Heart right ventricle (tissue), 16 donors: Measurements from ENCODE around the gene TPD52L1. TPM values are rescaled to one million over a fixed set of nuclear protein-coding genes. Genes with fewer than 3 reads are reported as not detected.
A peak's percentile ranks its signal among the peaks of the same experiment; 100 is the strongest.

ENCODE experiments used
- ATAC-seq, 8 donors: fragments of 200-7000 bp; cut with Tn5 transposase; one replicate each; pipeline ENCODE4 v1.9.1; 2020; ENCODE audit warnings: mild to moderate bottlenecking in 8 of 8, moderate library complexity in 8 of 8, moderate number of reproducible peaks in 1 of 8
- DNase-seq, 2 donors: peaks; one replicate each; pipeline ENCODE4 v3.0.0-alpha.2; 2020
- H3K27ac ChIP-seq, 10 donors: fragments of 200-600 bp; sonication (generic) in 2 of 10; one replicate each; pipeline versions ENCODE4 v1.5.0 to v1.8.0; 2020 to 2022; ENCODE audit warnings: mild to moderate bottlenecking in 3 of 10
- H3K27me3 ChIP-seq, 7 donors: fragments of 200-600 bp; one replicate each; pipeline ENCODE4 v1.8.0; 2021 to 2022; ENCODE audit warnings: mild to moderate bottlenecking in 2 of 7
- H3K36me3 ChIP-seq, 9 donors: fragments of 200-600 bp; sonication (generic) in 1 of 9; one replicate each; pipeline versions ENCODE4 v1.5.0 to v1.8.0; 2020 to 2022; ENCODE audit warnings: mild to moderate bottlenecking in 2 of 9
- H3K4me1 ChIP-seq, 9 donors: fragments of 200-600 bp; sonication (generic) in 1 of 9; one replicate each; pipeline versions ENCODE4 v1.5.0 to v1.8.0; 2020 to 2022; ENCODE audit warnings: mild to moderate bottlenecking in 4 of 9
- H3K4me3 ChIP-seq, 10 donors: fragments of 200-600 bp; sonication (generic) in 2 of 10; one replicate each; pipeline versions ENCODE4 v1.5.0 to v1.8.0; 2020 to 2022; ENCODE audit warnings: mild to moderate bottlenecking in 7 of 10, moderate library complexity in 2 of 10
- H3K9me3 ChIP-seq, 11 donors: fragments of 200-600 bp in 10 of 11; sonication (generic) in 2 of 11; one replicate each; pipeline versions ENCODE4 v1.5.0 to v1.8.0; 2013 to 2022; ENCODE audit warnings: mild to moderate bottlenecking in 2 of 11, control low read depth in 1 of 11, moderate library complexity in 1 of 11
- WGBS, 2 donors: extraction: QIAGEN DNeasy Blood & Tissue Kit; methylation state at CpG; one replicate each; pipeline ENCODE4 v1.1.7; 2013; ENCODE audit warnings: inconsistent platforms in 1 of 2; 5-methylcytosine and 5-hydroxymethylcytosine counted together
- intact Hi-C, 10 donors: fragments of 100-400 bp; cut with DNase I; formaldehyde crosslinking; loops; one replicate each; pipeline versions ENCODE4 v1.11.1 to v1.14.2; 2022
- polyA plus RNA-seq, 2 donors: library from polyadenylated mRNA; stranded (reverse); fragments of 200-250 nt; gene quantifications; one replicate each; pipeline ENCODE4 v1.2.3, GENCODE V29; 2013
- total RNA-seq, 10 donors: library from RNA; stranded (reverse); fragmentation: NEBNext Ultra II Directional in 3 of 10; extraction: Animal tissue kit (Norgen Biotek cat#: 25700) in 3 of 10; gene quantifications; one replicate each; pipeline versions ENCODE4 v1.2.1 to v1.2.4, GENCODE V29; 2021 to 2023
- TF ChIP-seq, protein P1 (sequence below), 9 donors: fragments of 200-600 bp; sonication (generic) in 2 of 9; IDR thresholded peaks; one replicate each; pipeline versions ENCODE4 v1.5.0 to v1.8.0; 2021 to 2022; ENCODE audit warnings: antibody characterized with exemption in 9 of 9, mild to moderate bottlenecking in 5 of 9, moderate library complexity in 1 of 9
- donor health status: Arrhythmogenic right ventricular cardiomyopathy.
- donor health status: ischemic (EF 13 %, LVEDD 7.1; RV severe dilation, severe dysfunction).
- donor health status: healthy with polysubstance abuse.
- donor health status: DM: no; HTN: yes; CAD: no.
- donor health status: DM: no; HTN: no; CAD: no.
- donor health status: ischemic (EF 25% LVEDD 6.9; RV normal size, moderate dysfunction).
- donor health status: ischemic (EF 25% LVEDD 5.7; RV mildly dilated, moderate dysfunction).
- donor health status: healthy.
- donor health status: DM: yes; HTN: yes; CAD: no.
- donor health status: Ischemic cardiomyopathy.
- donor health status: ischemic (EF 35%, LVEDD 5.7; RV mildly dilated, moderate dysfunction).
- donor health status: nonischemic (EF 11% LVEDD 7.7; RV severe dilation, severe dysfunction).
- donor health status: DM: yes; HTN: yes; CAD: no.
- donor health status: PGD.
- donor health status: ischemic (EF 29% LVEDD 5.4; RV normal size, mild dysfunction).
- donor health status: nonischemic (EF 23%, LVEDD 6.1; RV moderate dilation, normal function).

Gene TPD52L1
- total and polyA plus RNA-seq, 12 donors, result 21.2 to 97.8 (median 54.1) TPM

- Histone ChIP-seq H3K4me1 (no peaks in the 10 kb centered on the region), H3K4me3 (no peak overlapping the region), H3K9me3 (peaks cover 0 to 34% (median 22%) of the 10 kb centered on the region in 11 donors), H3K27ac (no peak overlapping the region), H3K36me3 (no peaks in the 10 kb centered on the region), H3K27me3 (no peaks in the 10 kb centered on the region)
- WGBS, 2 donors, result 0% methylated on average over 1 of the region's 1 CpG
- DNase-seq (peak in 1 of 2 donors; percentile 53), ATAC-seq (no peak)
- intact Hi-C loops, result loop anchor here in 7 of 10 donors (1.0 to 5.0 kb wide), 6 partner anchors 151 to 244 kb away; partner anchors contain the start of gene RNF217 (in 1 of the 7)
- TF ChIP-seq, protein P1, sequence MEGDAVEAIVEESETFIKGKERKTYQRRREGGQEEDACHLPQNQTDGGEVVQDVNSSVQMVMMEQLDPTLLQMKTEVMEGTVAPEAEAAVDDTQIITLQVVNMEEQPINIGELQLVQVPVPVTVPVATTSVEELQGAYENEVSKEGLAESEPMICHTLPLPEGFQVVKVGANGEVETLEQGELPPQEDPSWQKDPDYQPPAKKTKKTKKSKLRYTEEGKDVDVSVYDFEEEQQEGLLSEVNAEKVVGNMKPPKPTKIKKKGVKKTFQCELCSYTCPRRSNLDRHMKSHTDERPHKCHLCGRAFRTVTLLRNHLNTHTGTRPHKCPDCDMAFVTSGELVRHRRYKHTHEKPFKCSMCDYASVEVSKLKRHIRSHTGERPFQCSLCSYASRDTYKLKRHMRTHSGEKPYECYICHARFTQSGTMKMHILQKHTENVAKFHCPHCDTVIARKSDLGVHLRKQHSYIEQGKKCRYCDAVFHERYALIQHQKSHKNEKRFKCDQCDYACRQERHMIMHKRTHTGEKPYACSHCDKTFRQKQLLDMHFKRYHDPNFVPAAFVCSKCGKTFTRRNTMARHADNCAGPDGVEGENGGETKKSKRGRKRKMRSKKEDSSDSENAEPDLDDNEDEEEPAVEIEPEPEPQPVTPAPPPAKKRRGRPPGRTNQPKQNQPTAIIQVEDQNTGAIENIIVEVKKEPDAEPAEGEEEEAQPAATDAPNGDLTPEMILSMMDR (IDR thresholded peaks at IDR 0.05), result peak; percentile 77 to 97 (median 89)
Measured at GRCh38 chr6:125114248-125114858, 39.2 kb upstream of the TPD52L1 start.

- Histone ChIP-seq H3K27me3 (no peaks in the 10 kb centered on the region), H3K36me3 (no peaks in the 10 kb centered on the region), H3K4me3 (no peak overlapping the region), H3K4me1 (no peaks in the 10 kb centered on the region), H3K9me3 (peaks cover 0 to 15% (median 9%) of the 10 kb centered on the region in 11 donors), H3K27ac (no peak overlapping the region)
- intact Hi-C loops, result loop anchor here in 2 of 10 donors (2.0 kb wide), 2 partner anchors 243 to 245 kb away; no protein-coding TSS in a partner anchor
- ATAC-seq, result no peak
- TF ChIP-seq, protein P1 (IDR thresholded peaks at IDR 0.05), result no peak
- no peak for DNase-seq
- 90 to 92% methylated on average over 1 of the region's 1 CpG for WGBS, 2 donors
Measured at GRCh38 chr6:125116170-125116569, 37.4 kb upstream of the TPD52L1 start.

GRCh38 chr6:125116710-125117109 lies 36.9 kb upstream of the TPD52L1 start:
- H3K4me1 ChIP-seq, result no peaks in the 10 kb centered on the region
- no peaks in the 10 kb centered on the region for H3K36me3 ChIP-seq
- intact Hi-C loops, result loop anchor here in 2 of 10 donors (2.0 kb wide), 2 partner anchors 244 to 246 kb away; no protein-coding TSS in a partner anchor
- no peak overlapping the region for H3K4me3 ChIP-seq
- ATAC-seq (no peak), DNase-seq (no peak)
- 91 to 94% methylated on average over 4 of the region's 4 CpGs for WGBS, 2 donors
- H3K27ac ChIP-seq, result no peak overlapping the region
- H3K27me3 ChIP-seq, result no peaks in the 10 kb centered on the region
- TF ChIP-seq, protein P1 (IDR thresholded peaks at IDR 0.05), result no peak
- peaks cover 0 to 10% (median 4%) of the 10 kb centered on the region in 11 donors for H3K9me3 ChIP-seq

- Histone ChIP-seq H3K27ac (no peak overlapping the region), H3K9me3 (no peaks in the 10 kb centered on the region), H3K27me3 (no peaks in the 10 kb centered on the region), H3K4me3 (no peak overlapping the region), H3K4me1 (peaks cover 0 to 4% (median 0%) of the 10 kb centered on the region in 9 donors), H3K36me3 (no peaks in the 10 kb centered on the region)
- intact Hi-C loops, result loop anchor here in 2 of 10 donors (2.0 kb wide), 2 partner anchors 245 to 247 kb away; no protein-coding TSS in a partner anchor
- DNase-seq (no peak), ATAC-seq (no peak)
- 82 to 86% methylated on average over 3 of the region's 3 CpGs for WGBS, 2 donors
- TF ChIP-seq, protein P1 (IDR thresholded peaks at IDR 0.05), result no peak
Measured at GRCh38 chr6:125117818-125118217, 35.8 kb upstream of the TPD52L1 start.
